HL-60 (cell line): ENCODE results near the gene LAMC3.

Experiments
- POLR2AphosphoS5 ChIP-seq: IDR thresholded peaks from 2 replicates; pipeline ENCODE4 v1.6.1; 2012; ENCODE audit warnings: low read depth
- TF ChIP-seq, protein P1 (sequence below): IDR thresholded peaks from one replicate; pipeline ENCODE4 v1.5.1; 2011; ENCODE audit warnings: low read length, control low read depth, inconsistent platforms; ENCODE audit not compliant: insufficient read depth

DNA sequence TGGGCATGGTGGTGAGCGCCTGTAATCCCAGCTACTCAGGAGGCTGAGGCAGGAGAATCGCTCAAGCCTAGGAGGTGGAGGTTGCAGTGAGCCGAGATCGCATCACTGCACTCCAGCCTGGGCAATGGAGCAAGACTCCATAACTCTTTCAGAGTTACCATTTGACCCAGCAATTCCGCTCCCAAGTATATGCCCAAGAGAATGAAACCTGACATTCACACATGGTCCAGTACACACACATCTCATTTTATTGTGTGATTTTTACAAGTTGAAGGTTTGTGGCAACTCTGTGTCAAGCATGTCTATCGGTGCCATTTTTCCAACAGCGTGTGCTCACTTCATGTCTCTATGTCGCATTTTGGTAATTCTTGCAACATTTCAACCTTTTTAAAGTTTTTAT is 45.1 kb upstream of the LAMC3 start:
- TF ChIP-seq, protein P1, sequence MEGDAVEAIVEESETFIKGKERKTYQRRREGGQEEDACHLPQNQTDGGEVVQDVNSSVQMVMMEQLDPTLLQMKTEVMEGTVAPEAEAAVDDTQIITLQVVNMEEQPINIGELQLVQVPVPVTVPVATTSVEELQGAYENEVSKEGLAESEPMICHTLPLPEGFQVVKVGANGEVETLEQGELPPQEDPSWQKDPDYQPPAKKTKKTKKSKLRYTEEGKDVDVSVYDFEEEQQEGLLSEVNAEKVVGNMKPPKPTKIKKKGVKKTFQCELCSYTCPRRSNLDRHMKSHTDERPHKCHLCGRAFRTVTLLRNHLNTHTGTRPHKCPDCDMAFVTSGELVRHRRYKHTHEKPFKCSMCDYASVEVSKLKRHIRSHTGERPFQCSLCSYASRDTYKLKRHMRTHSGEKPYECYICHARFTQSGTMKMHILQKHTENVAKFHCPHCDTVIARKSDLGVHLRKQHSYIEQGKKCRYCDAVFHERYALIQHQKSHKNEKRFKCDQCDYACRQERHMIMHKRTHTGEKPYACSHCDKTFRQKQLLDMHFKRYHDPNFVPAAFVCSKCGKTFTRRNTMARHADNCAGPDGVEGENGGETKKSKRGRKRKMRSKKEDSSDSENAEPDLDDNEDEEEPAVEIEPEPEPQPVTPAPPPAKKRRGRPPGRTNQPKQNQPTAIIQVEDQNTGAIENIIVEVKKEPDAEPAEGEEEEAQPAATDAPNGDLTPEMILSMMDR, result no peak
- no peak for TF ChIP-seq POLR2AphosphoS5
